ENCODE data around the gene HIKESHI.
"Not testable (repeated sequence)": the region's sequence is repeated elsewhere in the genome, so short reads cannot be mapped to it uniquely, and the experiment has no call there.

Gene HIKESHI

GRCh38 chr11:86294026-86294425, 8.0 kb upstream of the HIKESHI start:
- no peak for DNase-seq

GRCh38 chr11:86301742-86302091, 323 bp upstream of the HIKESHI start:
- DNase-seq, result no peak

GRCh38 chr11:86303257-86303656, 1.2 kb downstream of the HIKESHI start:
- DNase-seq, result no peak

GRCh38 chr11:86308710-86309109, 6.7 kb downstream of the HIKESHI start:
- DNase-seq, result not testable (repeated sequence)

- DNase-seq, result no peak
Observed at GRCh38 chr11:86313793-86314192, 11.8 kb downstream of the HIKESHI start.

GRCh38 chr11:86314636-86315035, 12.6 kb downstream of the HIKESHI start:
- DNase-seq, result no peak

- DNase-seq, result no peak
Observed at GRCh38 chr11:86335131-86335767, 33.2 kb downstream of the HIKESHI start.

- DNase-seq, result no peak
Observed at GRCh38 chr11:86337227-86337626, 35.2 kb downstream of the HIKESHI start.

- no peak for DNase-seq
Observed at GRCh38 chr11:86341382-86341781, 39.3 kb downstream of the HIKESHI start.

- DNase-seq, result no peak
Observed at GRCh38 chr11:86346513-86346912, 44.5 kb downstream of the HIKESHI start.

GRCh38 chr11:86355256-86355655, 53.2 kb downstream of the HIKESHI start:
- DNase-seq, result peak; percentile 32

- not testable (repeated sequence) for DNase-seq
Observed at GRCh38 chr11:86357412-86357811, 55.4 kb downstream of the HIKESHI start.

- no peak for DNase-seq
Observed at GRCh38 chr11:86358720-86359119, 56.7 kb downstream of the HIKESHI start.

- peak; percentile 35 for DNase-seq
Observed at GRCh38 chr11:86360775-86361395, 58.8 kb downstream of the HIKESHI start.

- no peak for DNase-seq
Observed at GRCh38 chr11:86363424-86363823, 61.4 kb downstream of the HIKESHI start.

- no peak for DNase-seq
Observed at GRCh38 chr11:86365546-86365945, 63.5 kb downstream of the HIKESHI start.

GRCh38 chr11:86369668-86370067, 67.6 kb downstream of the HIKESHI start:
- DNase-seq, result no peak

- DNase-seq, result no peak
Observed at GRCh38 chr11:86370171-86370570, 68.1 kb downstream of the HIKESHI start.

GRCh38 chr11:86370922-86371594, 69.0 kb downstream of the HIKESHI start:
- no peak for DNase-seq

GRCh38 chr11:86372041-86372440, 70.0 kb downstream of the HIKESHI start:
- no peak for DNase-seq

- DNase-seq, result no peak
Observed at GRCh38 chr11:86372586-86372985, 70.5 kb downstream of the HIKESHI start.

GRCh38 chr11:86374069-86374468, 72.0 kb downstream of the HIKESHI start:
- DNase-seq, result no peak

- peak; percentile 79 for DNase-seq
Observed at GRCh38 chr11:86374586-86374985, 72.5 kb downstream of the HIKESHI start, which contains the start of gene CCDC81. TSS of gene CCDC81 (plus strand) at chr11:86374887. CDS start at chr11:86375164, 277 bp downstream.

GRCh38 chr11:86377972-86378371, 75.9 kb downstream of the HIKESHI start:
- DNase-seq, result no peak

All from eye (tissue), 1 donor.